ENCODE results near the gene TLR6. TPM values are rescaled to one million over a fixed set of nuclear protein-coding genes. Genes with fewer than 3 reads are reported as not detected.
A peak's percentile ranks its signal among the peaks of the same experiment; 100 is the strongest.

TLR6 gene
- total and polyA plus RNA-seq, 12 donors, result 0.14 to 3.7 (median 1.2) TPM

DNA sequence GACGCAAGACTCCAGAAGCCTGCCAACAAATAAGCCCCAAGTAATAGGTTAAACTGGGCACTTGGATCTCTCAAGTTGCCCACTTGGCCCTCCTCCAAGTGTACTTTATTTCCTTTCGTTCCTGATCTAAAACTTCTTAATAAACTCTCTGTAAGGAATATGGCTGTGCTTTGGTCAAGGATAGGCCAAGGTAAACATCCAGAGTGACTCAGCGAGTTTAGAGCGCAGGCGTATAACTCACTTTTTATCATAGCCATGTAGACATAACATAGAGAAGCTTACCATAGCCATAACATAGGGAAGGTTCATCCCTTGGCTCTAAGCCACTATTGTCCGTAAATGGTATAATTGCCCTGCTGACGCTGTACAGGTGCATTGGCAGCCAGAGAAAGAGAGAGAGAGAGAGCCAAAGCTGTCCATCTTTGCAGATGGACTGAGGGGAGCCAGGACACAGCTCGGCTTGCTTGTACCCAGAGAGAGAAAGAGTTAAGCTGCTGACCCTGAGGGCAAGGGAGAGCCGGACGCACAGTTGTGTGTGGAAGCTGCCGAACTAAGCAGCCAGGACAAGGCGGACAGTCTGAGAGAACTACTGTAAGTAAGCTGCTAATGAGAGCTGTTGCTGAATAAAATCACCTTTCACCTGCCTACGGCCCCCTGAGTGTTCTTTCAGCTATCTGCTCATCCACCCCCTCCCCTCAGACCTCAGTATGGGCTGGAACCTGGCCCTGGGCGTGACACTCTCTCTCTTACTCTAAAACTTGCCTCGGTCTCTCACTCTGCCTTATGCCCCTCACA, 53.9 kb downstream of the TLR6 start:
- no peak for ATAC-seq
- H3K4me3 ChIP-seq, result peak overlapping the region in 6 of 10 donors; percentile 12 to 54 (median 42)
- TF ChIP-seq, protein P1, sequence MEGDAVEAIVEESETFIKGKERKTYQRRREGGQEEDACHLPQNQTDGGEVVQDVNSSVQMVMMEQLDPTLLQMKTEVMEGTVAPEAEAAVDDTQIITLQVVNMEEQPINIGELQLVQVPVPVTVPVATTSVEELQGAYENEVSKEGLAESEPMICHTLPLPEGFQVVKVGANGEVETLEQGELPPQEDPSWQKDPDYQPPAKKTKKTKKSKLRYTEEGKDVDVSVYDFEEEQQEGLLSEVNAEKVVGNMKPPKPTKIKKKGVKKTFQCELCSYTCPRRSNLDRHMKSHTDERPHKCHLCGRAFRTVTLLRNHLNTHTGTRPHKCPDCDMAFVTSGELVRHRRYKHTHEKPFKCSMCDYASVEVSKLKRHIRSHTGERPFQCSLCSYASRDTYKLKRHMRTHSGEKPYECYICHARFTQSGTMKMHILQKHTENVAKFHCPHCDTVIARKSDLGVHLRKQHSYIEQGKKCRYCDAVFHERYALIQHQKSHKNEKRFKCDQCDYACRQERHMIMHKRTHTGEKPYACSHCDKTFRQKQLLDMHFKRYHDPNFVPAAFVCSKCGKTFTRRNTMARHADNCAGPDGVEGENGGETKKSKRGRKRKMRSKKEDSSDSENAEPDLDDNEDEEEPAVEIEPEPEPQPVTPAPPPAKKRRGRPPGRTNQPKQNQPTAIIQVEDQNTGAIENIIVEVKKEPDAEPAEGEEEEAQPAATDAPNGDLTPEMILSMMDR (IDR thresholded peaks at IDR 0.05), result no peak

DNA sequence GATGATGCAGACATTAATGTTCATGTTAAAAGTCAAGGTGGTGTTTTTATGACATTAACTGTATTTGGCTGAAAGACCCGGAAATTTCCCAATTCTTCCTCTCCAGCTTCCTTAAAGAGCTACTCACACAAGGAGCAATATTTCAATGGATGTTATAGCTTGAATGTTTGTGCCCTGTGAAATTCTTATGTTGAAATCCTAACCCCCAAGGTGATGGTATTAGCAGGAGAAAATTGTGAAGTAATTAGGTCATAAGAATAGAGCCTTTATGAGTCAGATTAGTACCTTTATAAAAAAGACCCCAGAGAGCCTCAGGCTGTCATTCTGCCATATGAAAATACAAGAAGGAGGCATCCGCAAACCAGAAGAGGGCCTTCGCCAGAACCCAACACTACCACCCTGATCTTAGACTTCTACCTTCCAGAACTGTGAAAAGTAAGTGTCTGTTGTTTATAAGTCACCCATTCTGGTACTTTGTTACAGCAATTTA, 55.6 kb downstream of the TLR6 start:
- no peak for DNase-seq
- peaks cover 0 to 61% (median 21%) of the 10 kb centered on the region in 9 donors for H3K36me3 ChIP-seq
- H3K27ac ChIP-seq, result peak overlapping the region in 1 of 10 donors; percentile 90
- TF ChIP-seq, protein P1 (IDR thresholded peaks at IDR 0.05), result no peak
- no peak for ATAC-seq
- peaks cover 0 to 26% (median 3%) of the 10 kb centered on the region in 11 donors for H3K9me3 ChIP-seq
- peaks cover 0 to 47% (median 11%) of the 10 kb centered on the region in 9 donors for H3K4me1 ChIP-seq
- intact Hi-C loops (cut with DNase I), result loop anchor here in 2 of 10 donors (5.0 to 10.0 kb wide), 2 partner anchors 44 to 54 kb away; partner anchors contain the start of gene TLR6 (in 1 of the 2)
- 86 to 88% methylated on average over 3 of the region's 3 CpGs for WGBS, 2 donors
- H3K27me3 ChIP-seq, result no peaks in the 10 kb centered on the region
- H3K4me3 ChIP-seq, result peak overlapping the region in 1 of 10 donors; percentile 54

More for the DNA sequence above, 53.9 kb downstream of the TLR6 start:
- intact Hi-C loops (cut with DNase I), result loop anchor here in 2 of 10 donors (5.0 to 10.0 kb wide), 2 partner anchors 45 to 52 kb away; partner anchors contain the start of gene TLR6 (in 1 of the 2)
- no peaks in the 10 kb centered on the region for H3K27me3 ChIP-seq
- DNase-seq, result no peak
- WGBS, 2 donors, result 95 to 96% methylated on average over 15 of the region's 15 CpGs
- H3K9me3 ChIP-seq, result peaks cover 0 to 16% (median 0%) of the 10 kb centered on the region in 11 donors
- H3K36me3 ChIP-seq, result peaks cover 0 to 51% (median 18%) of the 10 kb centered on the region in 9 donors
- peaks cover 0 to 52% (median 13%) of the 10 kb centered on the region in 9 donors for H3K4me1 ChIP-seq
- peak overlapping the region in 2 of 10 donors; percentile 15 to 90 for H3K27ac ChIP-seq

- TF ChIP-seq, protein P1 (IDR thresholded peaks at IDR 0.05), result no peak
- DNase-seq, result no peak
- peaks cover 0 to 29% (median 3%) of the 10 kb centered on the region in 11 donors for H3K9me3 ChIP-seq
- WGBS, 2 donors, result 90 to 92% methylated on average over 2 of the region's 2 CpGs
- H3K4me1 ChIP-seq, result peaks cover 0 to 41% (median 6%) of the 10 kb centered on the region in 9 donors
- peak overlapping the region in 1 of 10 donors; percentile 90 for H3K27ac ChIP-seq
- peaks cover 0 to 61% (median 21%) of the 10 kb centered on the region in 9 donors for H3K36me3 ChIP-seq
- no peaks in the 10 kb centered on the region for H3K27me3 ChIP-seq
- H3K4me3 ChIP-seq, result peak overlapping the region in 1 of 10 donors; percentile 54
- no peak for ATAC-seq
- intact Hi-C loops (cut with DNase I), result loop anchor here in 2 of 10 donors (5.0 to 10.0 kb wide), 2 partner anchors 43 to 54 kb away; partner anchors contain the start of gene TLR6 (in 1 of the 2)
Observed at GRCh38 chr4:38800366-38800765, 56.3 kb downstream of the TLR6 start.

DNA sequence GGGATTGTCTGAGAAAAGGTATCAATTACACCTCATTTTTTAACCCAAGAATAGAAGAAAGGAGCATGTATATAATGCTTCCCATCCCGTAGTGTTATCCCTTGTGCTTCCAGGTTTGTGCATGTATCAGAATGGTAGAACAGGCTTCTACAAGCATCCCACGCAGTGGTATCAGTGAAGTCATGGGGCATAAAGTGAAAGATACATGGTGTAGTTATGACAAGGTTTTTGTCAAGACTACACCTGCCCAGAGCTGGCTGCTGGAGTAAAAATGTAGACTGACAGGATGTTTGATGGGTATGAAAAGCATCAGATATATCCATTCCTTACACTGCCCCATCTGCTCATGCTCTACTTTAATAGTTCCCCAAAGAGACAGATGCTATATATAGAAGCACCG, 61.5 kb downstream of the TLR6 start:
- H3K4me1 ChIP-seq, result peaks cover 0 to 29% (median 0%) of the 10 kb centered on the region in 9 donors
- peaks cover 0 to 31% (median 3%) of the 10 kb centered on the region in 11 donors for H3K9me3 ChIP-seq
- ATAC-seq, result no peak
- peaks cover 0 to 34% (median 15%) of the 10 kb centered on the region in 9 donors for H3K36me3 ChIP-seq
- DNase-seq, result no peak
- no peaks in the 10 kb centered on the region for H3K27me3 ChIP-seq
- TF ChIP-seq, protein P1 (IDR thresholded peaks at IDR 0.05), result no peak
- WGBS, 2 donors, result 78 to 79% methylated on average over 3 of the region's 3 CpGs
- H3K4me3 ChIP-seq, result no peak overlapping the region
- intact Hi-C loops (cut with DNase I), result no loop called here
- peak overlapping the region in 1 of 10 donors; percentile 1 for H3K27ac ChIP-seq
